SU-DHL-6 (cell line): ENCODE data around the gene LRRC37A.
"Not testable (repeated sequence)": the region's sequence is repeated elsewhere in the genome, so short reads cannot be mapped to it uniquely, and the experiment has no call there.

Source experiments
- EZH2phosphoT487 ChIP-seq: fragments of 200-600 bp; sonication (generic), shearing (Covaris generic); conservative IDR thresholded peaks from 2 replicates; pipeline ENCODE4 v1.6.1; 2018; ENCODE audit warnings: mild to moderate bottlenecking, antibody characterized with exemption, low read length, moderate library complexity, mixed read lengths
- TF ChIP-seq, protein P1 (sequence below): fragments of 200-600 bp; sonication (generic); IDR thresholded peaks from one replicate; pipeline ENCODE4 v1.5.1; 2017; ENCODE audit warnings: antibody characterized with exemption, mild to moderate bottlenecking, low read length, moderate library complexity; ENCODE audit not compliant: insufficient read depth, poor library complexity, severe bottlenecking

DNA sequence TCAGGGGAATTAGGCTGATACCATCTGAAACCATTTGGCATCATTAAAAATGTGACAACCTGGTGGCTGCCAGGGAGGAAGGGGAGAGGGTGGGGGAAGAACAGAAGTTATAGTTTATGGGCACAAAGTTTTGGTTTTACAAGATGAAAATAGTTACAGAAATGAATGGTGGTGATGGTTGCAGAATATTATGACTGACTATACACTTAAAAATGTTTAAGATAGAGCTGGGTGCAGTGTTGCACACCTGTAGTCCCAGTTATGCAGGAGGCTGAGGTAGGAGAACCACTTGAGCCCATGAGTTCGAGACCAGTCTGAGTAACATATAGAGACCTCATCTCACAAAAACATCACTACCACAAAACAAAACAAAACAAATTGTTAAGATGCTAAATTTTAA, 54.1 kb downstream of the LRRC37A start:
- TF ChIP-seq EZH2phosphoT487 = not testable (repeated sequence)
- TF ChIP-seq, protein P1, sequence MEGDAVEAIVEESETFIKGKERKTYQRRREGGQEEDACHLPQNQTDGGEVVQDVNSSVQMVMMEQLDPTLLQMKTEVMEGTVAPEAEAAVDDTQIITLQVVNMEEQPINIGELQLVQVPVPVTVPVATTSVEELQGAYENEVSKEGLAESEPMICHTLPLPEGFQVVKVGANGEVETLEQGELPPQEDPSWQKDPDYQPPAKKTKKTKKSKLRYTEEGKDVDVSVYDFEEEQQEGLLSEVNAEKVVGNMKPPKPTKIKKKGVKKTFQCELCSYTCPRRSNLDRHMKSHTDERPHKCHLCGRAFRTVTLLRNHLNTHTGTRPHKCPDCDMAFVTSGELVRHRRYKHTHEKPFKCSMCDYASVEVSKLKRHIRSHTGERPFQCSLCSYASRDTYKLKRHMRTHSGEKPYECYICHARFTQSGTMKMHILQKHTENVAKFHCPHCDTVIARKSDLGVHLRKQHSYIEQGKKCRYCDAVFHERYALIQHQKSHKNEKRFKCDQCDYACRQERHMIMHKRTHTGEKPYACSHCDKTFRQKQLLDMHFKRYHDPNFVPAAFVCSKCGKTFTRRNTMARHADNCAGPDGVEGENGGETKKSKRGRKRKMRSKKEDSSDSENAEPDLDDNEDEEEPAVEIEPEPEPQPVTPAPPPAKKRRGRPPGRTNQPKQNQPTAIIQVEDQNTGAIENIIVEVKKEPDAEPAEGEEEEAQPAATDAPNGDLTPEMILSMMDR = not testable (repeated sequence)
